HL-60 (cell line): ENCODE data around the gene BNIP5.
"Not testable (repeated sequence)": the region's sequence is repeated elsewhere in the genome, so short reads cannot be mapped to it uniquely, and the experiment has no call there.

ENCODE experiments used
- DNase-seq, 2 experiments: peaks; one replicate each; pipeline ENCODE4 v3.0.0-alpha.2; 2010 to 2020; ENCODE audit warnings: low read depth in 1 of 2, low spot score in 1 of 2
- H3K27ac ChIP-seq: fragments of 250-450 bp; sonication (Bioruptor Pico); replicated peaks from 2 replicates; pipeline ENCODE4 v1.5.1; 2020; ENCODE audit warnings: mild to moderate bottlenecking, moderate library complexity
- H3K27me3 ChIP-seq: fragments of 250-450 bp; sonication (Bioruptor Pico); 2 replicates; pipeline ENCODE4 v1.5.1; 2021; ENCODE audit warnings: mild to moderate bottlenecking, moderate library complexity; ENCODE audit not compliant: insufficient read depth, poor library complexity, severe bottlenecking
- H3K4me3 ChIP-seq: replicated peaks from 2 replicates; pipeline ENCODE4 v1.5.1; 2011; ENCODE audit warnings: mild to moderate bottlenecking, control low read depth, low read length; ENCODE audit not compliant: insufficient read depth
- GABPA ChIP-seq: IDR thresholded peaks from 2 replicates; pipeline ENCODE4 v1.6.1; 2012; ENCODE audit warnings: low read depth
- POLR2AphosphoS5 ChIP-seq: IDR thresholded peaks from 2 replicates; pipeline ENCODE4 v1.6.1; 2012; ENCODE audit warnings: low read depth
- SPI1 ChIP-seq: IDR thresholded peaks from 2 replicates; pipeline ENCODE4 v1.6.1; 2012; ENCODE audit warnings: low read depth, mild to moderate bottlenecking, borderline replicate concordance
- TF ChIP-seq, protein P1 (sequence below): IDR thresholded peaks from one replicate; pipeline ENCODE4 v1.5.1; 2011; ENCODE audit warnings: low read length, control low read depth, inconsistent platforms; ENCODE audit not compliant: insufficient read depth
- TF ChIP-seq, protein P2 (sequence below): IDR thresholded peaks from 2 replicates; pipeline ENCODE4 v1.6.1; 2012; ENCODE audit warnings: low read depth; ENCODE audit not compliant: insufficient replicate concordance

The BNIP5 gene

DNA sequence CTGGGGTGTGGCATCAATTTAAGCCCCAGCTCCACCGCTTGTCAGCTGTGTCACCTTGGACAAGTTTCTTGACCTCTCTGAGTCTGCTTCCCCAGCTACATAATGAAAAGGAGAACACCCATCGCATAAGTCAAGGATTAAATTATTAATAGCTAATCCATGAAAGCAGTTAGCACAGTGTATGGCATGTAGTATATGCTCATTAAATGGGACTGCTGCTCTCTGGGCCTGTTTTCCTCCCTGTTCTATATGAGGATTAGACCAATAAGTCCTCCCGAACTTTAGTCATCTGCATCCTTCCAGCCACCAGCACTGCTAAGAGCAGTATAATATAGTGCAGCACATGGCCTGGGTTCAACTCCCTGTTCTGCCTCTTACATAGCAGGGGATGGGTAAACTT lies 31.1 kb upstream of the BNIP5 start:
- H3K4me3 ChIP-seq: no peak overlapping the region

DNA sequence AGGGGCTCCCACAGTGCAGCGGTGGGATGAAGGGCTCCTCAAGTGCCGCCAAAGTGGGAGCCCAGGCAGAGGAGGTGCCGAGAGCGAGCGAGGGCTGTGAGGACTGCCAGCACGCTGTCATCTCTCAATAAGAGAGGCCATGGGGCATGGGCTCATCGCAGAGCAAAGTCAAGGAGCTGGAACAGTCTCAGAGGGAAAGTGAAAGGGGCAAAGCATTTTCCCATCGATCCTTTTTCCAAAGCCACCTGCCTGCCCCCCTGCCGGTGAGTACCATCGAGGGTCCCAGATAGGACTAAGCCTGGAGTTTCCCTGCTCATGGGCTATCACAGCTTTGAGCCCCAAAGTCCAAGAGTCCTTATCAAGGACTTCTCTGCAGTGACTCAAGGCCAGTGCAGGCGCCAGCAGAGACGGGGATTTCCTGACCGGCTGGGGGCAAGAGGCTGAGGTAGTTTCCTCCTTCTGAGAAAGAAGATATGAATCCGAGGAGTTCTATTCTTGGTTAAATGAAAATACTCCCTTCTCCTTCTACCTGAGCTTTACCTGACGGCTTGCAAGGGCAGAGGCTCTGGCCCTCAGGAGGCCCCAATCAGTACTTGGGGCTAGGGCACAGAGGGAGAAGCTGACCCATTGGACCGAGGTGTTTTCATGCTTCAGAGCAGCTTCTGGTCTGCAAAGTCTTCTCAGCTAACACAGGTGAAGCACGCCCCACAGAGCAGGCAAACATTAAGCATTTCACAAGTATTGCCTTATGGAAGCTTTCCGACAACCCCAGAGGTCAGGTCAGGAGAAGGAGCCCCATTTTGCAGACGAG lies 28.2 kb upstream of the BNIP5 start:
- no peak overlapping the region for H3K27ac ChIP-seq
- no peak for TF ChIP-seq GABPA
- TF ChIP-seq POLR2AphosphoS5: no peak
- TF ChIP-seq, protein P1, sequence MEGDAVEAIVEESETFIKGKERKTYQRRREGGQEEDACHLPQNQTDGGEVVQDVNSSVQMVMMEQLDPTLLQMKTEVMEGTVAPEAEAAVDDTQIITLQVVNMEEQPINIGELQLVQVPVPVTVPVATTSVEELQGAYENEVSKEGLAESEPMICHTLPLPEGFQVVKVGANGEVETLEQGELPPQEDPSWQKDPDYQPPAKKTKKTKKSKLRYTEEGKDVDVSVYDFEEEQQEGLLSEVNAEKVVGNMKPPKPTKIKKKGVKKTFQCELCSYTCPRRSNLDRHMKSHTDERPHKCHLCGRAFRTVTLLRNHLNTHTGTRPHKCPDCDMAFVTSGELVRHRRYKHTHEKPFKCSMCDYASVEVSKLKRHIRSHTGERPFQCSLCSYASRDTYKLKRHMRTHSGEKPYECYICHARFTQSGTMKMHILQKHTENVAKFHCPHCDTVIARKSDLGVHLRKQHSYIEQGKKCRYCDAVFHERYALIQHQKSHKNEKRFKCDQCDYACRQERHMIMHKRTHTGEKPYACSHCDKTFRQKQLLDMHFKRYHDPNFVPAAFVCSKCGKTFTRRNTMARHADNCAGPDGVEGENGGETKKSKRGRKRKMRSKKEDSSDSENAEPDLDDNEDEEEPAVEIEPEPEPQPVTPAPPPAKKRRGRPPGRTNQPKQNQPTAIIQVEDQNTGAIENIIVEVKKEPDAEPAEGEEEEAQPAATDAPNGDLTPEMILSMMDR: no peak
- TF ChIP-seq, protein P2, sequence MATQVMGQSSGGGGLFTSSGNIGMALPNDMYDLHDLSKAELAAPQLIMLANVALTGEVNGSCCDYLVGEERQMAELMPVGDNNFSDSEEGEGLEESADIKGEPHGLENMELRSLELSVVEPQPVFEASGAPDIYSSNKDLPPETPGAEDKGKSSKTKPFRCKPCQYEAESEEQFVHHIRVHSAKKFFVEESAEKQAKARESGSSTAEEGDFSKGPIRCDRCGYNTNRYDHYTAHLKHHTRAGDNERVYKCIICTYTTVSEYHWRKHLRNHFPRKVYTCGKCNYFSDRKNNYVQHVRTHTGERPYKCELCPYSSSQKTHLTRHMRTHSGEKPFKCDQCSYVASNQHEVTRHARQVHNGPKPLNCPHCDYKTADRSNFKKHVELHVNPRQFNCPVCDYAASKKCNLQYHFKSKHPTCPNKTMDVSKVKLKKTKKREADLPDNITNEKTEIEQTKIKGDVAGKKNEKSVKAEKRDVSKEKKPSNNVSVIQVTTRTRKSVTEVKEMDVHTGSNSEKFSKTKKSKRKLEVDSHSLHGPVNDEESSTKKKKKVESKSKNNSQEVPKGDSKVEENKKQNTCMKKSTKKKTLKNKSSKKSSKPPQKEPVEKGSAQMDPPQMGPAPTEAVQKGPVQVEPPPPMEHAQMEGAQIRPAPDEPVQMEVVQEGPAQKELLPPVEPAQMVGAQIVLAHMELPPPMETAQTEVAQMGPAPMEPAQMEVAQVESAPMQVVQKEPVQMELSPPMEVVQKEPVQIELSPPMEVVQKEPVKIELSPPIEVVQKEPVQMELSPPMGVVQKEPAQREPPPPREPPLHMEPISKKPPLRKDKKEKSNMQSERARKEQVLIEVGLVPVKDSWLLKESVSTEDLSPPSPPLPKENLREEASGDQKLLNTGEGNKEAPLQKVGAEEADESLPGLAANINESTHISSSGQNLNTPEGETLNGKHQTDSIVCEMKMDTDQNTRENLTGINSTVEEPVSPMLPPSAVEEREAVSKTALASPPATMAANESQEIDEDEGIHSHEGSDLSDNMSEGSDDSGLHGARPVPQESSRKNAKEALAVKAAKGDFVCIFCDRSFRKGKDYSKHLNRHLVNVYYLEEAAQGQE: no peak
- no peak for TF ChIP-seq SPI1
- H3K27me3 ChIP-seq: no peaks in the 10 kb centered on the region
- no peak overlapping the region for H3K4me3 ChIP-seq
- DNase-seq: no peak

More for the DNA sequence above, 31.1 kb upstream of the BNIP5 start:
- TF ChIP-seq POLR2AphosphoS5: no peak
- no peaks in the 10 kb centered on the region for H3K27me3 ChIP-seq
- H3K27ac ChIP-seq: no peak overlapping the region; the same call in 1 of the 2 replicates
- no peak for DNase-seq

DNA sequence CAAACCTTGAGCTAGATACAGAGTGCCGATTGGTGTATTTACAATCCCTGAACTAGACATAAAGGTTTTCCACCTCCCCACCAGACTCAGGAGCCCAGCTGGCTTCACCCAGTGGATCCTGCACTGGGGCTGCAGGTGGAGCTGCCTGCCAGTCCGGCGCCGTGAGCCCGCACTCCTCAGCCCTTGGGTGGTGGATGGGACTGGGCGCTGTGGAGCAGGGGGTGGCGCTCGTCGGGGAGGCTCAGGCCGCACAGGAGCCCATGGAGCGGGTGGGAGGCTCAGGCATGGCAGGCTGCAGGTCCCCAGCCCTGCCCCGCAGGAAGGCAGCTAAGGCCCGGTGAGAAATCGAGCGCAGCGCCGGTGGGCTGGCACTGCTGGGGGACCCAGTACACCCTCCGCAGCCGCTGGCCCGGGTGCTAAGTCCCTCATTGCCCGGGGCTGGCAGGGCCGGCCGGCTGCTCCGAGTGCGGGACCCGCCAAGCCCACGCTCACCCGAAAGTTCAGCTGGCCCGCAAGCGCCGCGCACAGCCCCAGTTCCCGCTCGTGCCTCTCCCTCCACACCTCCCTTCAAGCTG lies 27.5 kb upstream of the BNIP5 start:
- not testable (repeated sequence) for H3K4me3 ChIP-seq, DNase-seq, H3K27ac ChIP-seq, H3K27me3 ChIP-seq

DNA sequence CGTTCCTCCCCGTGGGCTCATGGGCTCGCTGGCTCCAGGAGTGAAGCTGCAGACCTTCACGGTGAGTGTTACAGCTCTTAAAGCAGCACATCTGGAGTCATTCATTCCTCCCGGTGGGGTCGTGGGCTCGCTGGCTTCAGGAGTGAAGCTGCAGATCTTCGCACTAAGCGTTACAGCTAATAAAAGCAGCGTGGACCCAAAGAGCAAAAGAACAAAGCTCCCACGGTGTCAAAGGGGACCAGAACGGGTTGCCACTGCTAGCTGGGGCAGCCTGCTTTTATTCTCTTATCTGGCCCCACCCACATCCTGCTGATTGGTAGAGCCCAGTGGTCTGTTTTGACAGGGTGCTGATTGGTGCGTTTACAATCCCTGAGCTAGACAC lies 26.7 kb upstream of the BNIP5 start:
- not testable (repeated sequence) for H3K27me3 ChIP-seq, DNase-seq, H3K27ac ChIP-seq, H3K4me3 ChIP-seq

DNA sequence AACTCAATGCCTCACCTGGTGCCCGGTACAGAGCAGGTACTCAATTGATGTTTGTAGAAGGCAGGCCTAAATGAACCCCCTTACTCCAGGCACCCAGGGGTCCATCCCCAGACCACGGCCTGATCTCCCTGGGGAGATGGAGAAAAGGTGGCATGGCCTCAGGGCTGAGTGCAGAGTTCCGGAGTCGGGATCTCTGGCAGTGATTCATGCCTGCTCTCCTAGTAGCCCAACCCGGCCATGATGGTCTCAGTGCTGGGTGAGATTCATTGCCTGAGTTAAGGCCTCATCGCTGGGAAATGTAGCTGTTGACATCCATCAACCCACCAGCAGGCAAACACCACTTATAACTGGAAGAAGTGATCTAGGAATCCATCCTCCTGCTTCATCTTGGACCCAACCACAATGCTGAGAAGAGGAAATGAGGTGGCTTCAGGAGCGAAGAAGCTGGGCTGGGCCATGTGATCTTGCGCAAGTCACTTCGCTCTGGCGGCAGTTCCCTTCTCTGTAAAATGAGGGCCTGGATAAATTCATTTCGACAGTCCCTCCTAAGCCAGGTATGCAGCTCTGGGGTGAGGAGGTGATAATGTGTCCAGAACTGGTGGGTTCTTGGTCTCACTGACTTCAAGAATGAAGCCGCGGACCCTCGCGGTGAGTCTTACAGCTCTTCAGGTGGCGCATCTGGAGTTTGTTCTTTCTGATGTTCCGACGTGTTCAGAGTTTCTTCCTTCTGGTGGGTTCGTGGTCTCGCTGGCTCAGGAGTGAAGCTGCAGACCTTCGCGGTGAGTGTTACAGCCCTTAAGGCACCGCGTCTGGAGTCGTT lies 26.1 kb upstream of the BNIP5 start:
- DNase-seq: peak; percentile 75 to 82
- peak; percentile 87 for TF ChIP-seq SPI1
- TF ChIP-seq POLR2AphosphoS5: no peak
- TF ChIP-seq, protein P1: no peak
- TF ChIP-seq, protein P2: no peak
- TF ChIP-seq GABPA: no peak

More for the DNA sequence above, 26.1 kb upstream of the BNIP5 start:
- no peak overlapping the region for H3K4me3 ChIP-seq
- no peaks in the 10 kb centered on the region for H3K27me3 ChIP-seq
- no peak overlapping the region for H3K27ac ChIP-seq
